C4-2B (cell line): ENCODE measurements around the gene UMPS.
"Not testable (repeated sequence)": the region's sequence is repeated elsewhere in the genome, so short reads cannot be mapped to it uniquely, and the experiment has no call there.

ENCODE experiments used
- H3K27ac ChIP-seq: fragments of 450-650 bp; 2 replicates; pipeline ENCODE4 v1.5.1; 2017
- ZFX ChIP-seq: fragments of 450-650 bp; IDR thresholded peaks from 2 replicates; pipeline ENCODE4 v1.6.1; 2017
- TF ChIP-seq, protein P1 (sequence below): fragments of 450-650 bp; conservative IDR thresholded peaks from 2 replicates; pipeline ENCODE4 v1.5.1; 2017; ENCODE audit warnings: mild to moderate bottlenecking

The UMPS gene

GRCh38 chr3:124783696-124784095 is 53.4 kb downstream of the UMPS start:
- no peak overlapping the region for H3K27ac ChIP-seq
- no peak for TF ChIP-seq ZFX
- TF ChIP-seq, protein P1, sequence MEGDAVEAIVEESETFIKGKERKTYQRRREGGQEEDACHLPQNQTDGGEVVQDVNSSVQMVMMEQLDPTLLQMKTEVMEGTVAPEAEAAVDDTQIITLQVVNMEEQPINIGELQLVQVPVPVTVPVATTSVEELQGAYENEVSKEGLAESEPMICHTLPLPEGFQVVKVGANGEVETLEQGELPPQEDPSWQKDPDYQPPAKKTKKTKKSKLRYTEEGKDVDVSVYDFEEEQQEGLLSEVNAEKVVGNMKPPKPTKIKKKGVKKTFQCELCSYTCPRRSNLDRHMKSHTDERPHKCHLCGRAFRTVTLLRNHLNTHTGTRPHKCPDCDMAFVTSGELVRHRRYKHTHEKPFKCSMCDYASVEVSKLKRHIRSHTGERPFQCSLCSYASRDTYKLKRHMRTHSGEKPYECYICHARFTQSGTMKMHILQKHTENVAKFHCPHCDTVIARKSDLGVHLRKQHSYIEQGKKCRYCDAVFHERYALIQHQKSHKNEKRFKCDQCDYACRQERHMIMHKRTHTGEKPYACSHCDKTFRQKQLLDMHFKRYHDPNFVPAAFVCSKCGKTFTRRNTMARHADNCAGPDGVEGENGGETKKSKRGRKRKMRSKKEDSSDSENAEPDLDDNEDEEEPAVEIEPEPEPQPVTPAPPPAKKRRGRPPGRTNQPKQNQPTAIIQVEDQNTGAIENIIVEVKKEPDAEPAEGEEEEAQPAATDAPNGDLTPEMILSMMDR, result no peak

- TF ChIP-seq, protein P1, result no peak
- TF ChIP-seq ZFX, result no peak
Measured at GRCh38 chr3:124784686-124785382, 54.6 kb downstream of the UMPS start.

DNA sequence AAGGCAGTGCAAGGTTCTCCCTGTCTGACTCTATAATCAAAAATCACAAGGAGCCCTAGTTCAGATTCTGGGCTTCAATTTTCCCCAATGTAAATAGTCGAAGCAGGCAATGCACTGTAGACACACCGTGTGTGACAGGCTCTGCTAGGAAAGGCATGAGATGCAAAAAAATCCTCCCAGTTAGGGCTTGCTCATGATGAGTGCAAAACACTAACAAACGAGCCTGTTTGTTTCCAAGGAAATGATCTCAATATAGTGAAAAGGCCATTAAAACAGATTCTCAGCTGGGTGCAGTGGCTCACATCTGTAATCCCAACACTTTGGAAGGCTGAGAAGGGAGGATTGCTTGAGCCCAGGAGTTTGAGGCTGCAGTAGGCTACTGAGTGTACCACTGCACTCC is 55.7 kb downstream of the UMPS start:
- no peak for TF ChIP-seq ZFX
- TF ChIP-seq, protein P1, result no peak
- H3K27ac ChIP-seq, result no peak overlapping the region; the same call in 1 of the 2 replicates

More at GRCh38 chr3:124784686-124785382, 54.6 kb downstream of the UMPS start:
- H3K27ac ChIP-seq, result no peak overlapping the region

DNA sequence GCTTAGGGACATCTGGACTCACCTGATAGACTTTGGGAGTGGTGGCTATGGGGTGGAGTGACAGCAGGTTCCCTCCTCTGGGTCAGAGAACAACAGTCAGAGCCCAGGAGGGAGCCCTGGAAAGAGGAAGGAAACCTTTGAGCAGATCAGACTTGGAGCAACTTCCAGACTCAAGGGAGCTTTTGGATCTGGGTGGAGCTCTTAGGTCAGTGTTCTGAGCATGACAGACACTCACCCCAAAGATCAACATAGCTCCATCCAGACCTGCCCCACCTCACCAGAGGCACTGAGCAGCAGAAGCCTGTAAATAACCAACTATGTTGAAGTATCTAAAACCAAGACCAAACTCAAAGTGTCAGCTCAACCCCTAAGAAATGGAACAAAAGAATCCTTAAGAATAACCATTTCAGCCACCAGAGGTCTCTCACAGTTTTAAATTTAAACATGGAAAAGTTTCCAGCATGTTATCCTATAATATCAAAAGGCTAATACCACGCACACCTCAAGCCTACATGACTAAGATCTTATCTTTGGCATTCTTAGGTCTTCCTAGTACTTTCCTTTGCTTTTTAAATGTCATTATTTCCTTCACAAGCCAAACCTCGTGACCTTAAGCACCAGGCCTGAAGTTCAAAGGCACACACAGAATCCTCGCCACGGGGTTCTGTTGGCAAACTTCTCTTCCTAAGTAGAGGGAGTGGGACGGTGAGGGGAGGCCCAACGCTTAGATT is 56.4 kb downstream of the UMPS start:
- TF ChIP-seq, protein P1, result peak; percentile 74
- TF ChIP-seq ZFX, result no peak
- peak overlapping the region; percentile 10; the same call in 1 of the 2 replicates for H3K27ac ChIP-seq

DNA sequence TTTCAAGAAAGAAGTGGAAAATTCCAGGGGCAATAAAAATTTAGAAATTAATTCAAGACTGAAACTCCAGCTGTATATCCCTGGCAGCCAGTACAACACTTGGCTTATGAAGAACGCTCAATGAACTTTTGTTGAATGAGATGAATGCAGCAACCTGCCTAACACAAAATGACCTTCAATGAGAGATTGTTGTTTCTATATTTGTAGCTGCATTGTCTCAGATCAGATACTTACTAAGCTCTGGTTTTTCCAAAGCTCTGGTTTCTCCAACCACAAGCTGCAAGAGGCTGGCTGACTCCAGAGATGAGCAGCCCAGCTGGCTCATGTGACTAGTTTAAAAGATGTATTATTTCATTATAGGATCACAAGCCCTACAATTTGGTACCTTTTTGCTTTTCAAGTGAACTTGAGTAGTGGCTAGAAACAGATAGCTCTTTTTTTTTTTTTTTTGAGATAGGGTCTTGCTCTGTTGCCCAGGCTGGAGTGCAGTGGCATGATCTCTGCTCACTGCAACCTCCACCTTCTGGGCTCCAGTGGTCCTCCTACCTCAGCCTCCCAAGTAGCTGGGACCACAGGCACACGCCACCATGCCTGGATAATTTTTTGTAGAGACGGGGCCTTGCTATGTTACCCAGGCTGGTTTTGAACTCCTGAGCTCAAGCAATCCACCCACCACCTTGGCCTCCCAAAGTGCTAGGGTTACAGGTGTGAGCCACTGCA is 57.4 kb downstream of the UMPS start:
- TF ChIP-seq, protein P1, result no peak
- TF ChIP-seq ZFX, result no peak
- H3K27ac ChIP-seq, result no peak overlapping the region

GRCh38 chr3:124788254-124788745 is 58.0 kb downstream of the UMPS start:
- TF ChIP-seq, protein P1, result no peak
- TF ChIP-seq ZFX, result no peak
- H3K27ac ChIP-seq, result no peak overlapping the region

- H3K27ac ChIP-seq, result not testable (repeated sequence)
Measured at GRCh38 chr3:124789103-124789502, 58.9 kb downstream of the UMPS start.
